Measurements from ENCODE around the gene GATAD2A. TPM values are rescaled to one million over a fixed set of nuclear protein-coding genes. Genes with fewer than 3 reads are reported as not detected.

The GATAD2A gene
- total and polyA plus RNA-seq, 9 of the 15 experiments (the other 6 are each of a cell fraction or from before 2014, with no cell fraction given) = 2.4 to 226 (median 44.2) TPM

DNA sequence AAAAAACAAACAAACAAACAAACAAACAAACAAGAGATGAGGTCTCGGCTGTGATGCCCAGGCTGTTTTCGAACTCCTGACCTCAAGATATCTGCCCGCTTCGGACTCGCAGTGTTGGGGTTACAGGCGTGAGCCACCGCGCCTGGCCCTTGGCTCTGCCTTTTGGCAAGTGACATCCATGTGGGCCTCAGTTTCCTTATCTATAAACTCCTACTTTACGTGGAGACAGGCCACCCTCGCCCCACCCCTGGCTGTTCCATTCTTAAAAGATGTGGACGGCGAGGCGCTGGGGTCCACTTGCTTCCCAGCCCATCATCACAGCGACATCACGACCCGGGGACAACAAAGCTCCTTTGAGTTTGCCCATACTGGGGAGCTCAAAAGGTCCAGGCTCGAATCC lies 108.2 kb downstream of the GATAD2A start (continued):
- TF ChIP-seq, protein P1, sequence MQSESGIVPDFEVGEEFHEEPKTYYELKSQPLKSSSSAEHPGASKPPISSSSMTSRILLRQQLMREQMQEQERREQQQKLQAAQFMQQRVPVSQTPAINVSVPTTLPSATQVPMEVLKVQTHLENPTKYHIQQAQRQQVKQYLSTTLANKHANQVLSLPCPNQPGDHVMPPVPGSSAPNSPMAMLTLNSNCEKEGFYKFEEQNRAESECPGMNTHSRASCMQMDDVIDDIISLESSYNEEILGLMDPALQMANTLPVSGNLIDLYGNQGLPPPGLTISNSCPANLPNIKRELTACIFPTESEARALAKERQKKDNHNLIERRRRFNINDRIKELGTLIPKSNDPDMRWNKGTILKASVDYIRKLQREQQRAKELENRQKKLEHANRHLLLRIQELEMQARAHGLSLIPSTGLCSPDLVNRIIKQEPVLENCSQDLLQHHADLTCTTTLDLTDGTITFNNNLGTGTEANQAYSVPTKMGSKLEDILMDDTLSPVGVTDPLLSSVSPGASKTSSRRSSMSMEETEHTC (IDR thresholded peaks at IDR 0.05) = no peak
- no peak for TF ChIP-seq PPARD (CRISPR knock-in tag; IDR thresholded peaks at IDR 0.05)
- no peak for TF ChIP-seq FOS (IDR thresholded peaks at IDR 0.05; ENCODE audit: extremely low read depth, insufficient read length)
- TF ChIP-seq RAD21 (CRISPR knock-in tag; conservative IDR thresholded peaks at IDR 0.05 in 1 of 2, IDR thresholded peaks at IDR 0.05 in 1 of 2) = no peak
- TF ChIP-seq CREM (IDR thresholded peaks at IDR 0.05; ENCODE audit: low read depth) = no peak
- TF ChIP-seq TAF7 (tag; IDR thresholded peaks at IDR 0.05) = no peak
- TF ChIP-seq DMBX1 (CRISPR knock-in tag; IDR thresholded peaks at IDR 0.05; ENCODE audit: borderline replicate concordance) = no peak
- TF ChIP-seq EZH2 (IDR thresholded peaks at IDR 0.05; ENCODE audit: borderline replicate concordance, low read depth, low read length) = no peak

DNA sequence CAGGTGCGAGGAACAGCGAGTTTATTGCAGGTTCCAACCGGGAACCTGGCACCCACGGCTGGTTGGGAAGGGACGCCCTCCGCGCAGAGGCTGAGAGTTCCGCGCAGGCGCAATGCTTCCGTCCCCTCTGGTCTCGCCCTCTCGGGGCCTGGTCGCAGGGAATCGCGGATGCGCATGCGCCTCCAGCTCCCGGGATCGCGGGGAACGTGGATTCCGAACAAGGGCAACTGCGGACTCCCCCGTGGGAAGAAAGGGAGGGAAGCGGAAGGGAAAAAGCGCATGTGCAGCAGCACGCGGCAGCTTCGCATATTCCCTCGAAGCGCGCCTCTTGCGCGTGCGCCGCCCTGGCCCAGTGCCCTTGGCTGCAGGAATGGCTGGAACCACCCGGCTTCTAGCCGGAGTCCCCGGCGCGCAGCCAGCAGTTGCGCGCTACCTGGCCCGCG lies 108.8 kb downstream of the GATAD2A start:
- no peak overlapping the region for H3K4me3 ChIP-seq
- no peaks in the 10 kb centered on the region; the same call in none of the 2 replicates for H3K9me3 ChIP-seq (replicated peaks; ENCODE audit: control insufficient read depth, insufficient read depth, low read depth, low read length)
- H3K9ac ChIP-seq (ENCODE audit: insufficient read depth in 1 of 2, low read depth in 2 of 2, low read length in 2 of 2) = no peak overlapping the region
- ChIA-PET POLR2A (interaction anchor here (0.6 kb wide), 1 partner anchor 201 kb away, joined by 3 read pairs; no protein-coding TSS in a partner anchor), CTCF (ENCODE audit: low intra/inter-chr PET ratio) (no interaction called here)
- BruUV-seq (replicated peaks) = no TSS peak
- H4K20me1 ChIP-seq (replicated peaks; ENCODE audit: control insufficient read depth, insufficient read depth, low read length) = 0 out of 2 replicates have a peak, but pooled peaks cover 2% of the 10 kb centered on the region
- no peak for DNase-seq (ENCODE audit: extremely low read depth in 1 of 4, low spot score in 3 of 4)
- in situ Hi-C loops (cut with MboI) = no loop called here
- TF ChIP-seq BRD4 (IDR thresholded peaks at IDR 0.05) = no peak
- peak; percentile 87 for TF ChIP-seq ZBTB33 (CRISPR knock-in tag; IDR thresholded peaks at IDR 0.05)
- 99% methylated on average over 14 of the region's 46 CpGs for WGBS (ENCODE audit: insufficient coverage, low coverage, missing lambda C conversion rate)
- H3K4me2 ChIP-seq (ENCODE audit: insufficient read depth, low read length) = no peak overlapping the region
- no peak overlapping the region for H2AFZ ChIP-seq (ENCODE audit: low read depth, low read length)
- no peaks in the 10 kb centered on the region for H3K9me1 ChIP-seq (ENCODE audit: control insufficient read depth, insufficient read depth, low read length)
- peaks cover 35% of the 10 kb centered on the region for H3K79me2 ChIP-seq (ENCODE audit: control insufficient read depth, insufficient read depth, low read length)
- H3K27me3 ChIP-seq (ENCODE audit: control insufficient read depth in 2 of 2, insufficient read depth in 2 of 2, low read length in 2 of 2) = no peaks in the 10 kb centered on the region
- no peak for ATAC-seq
- peaks cover 4 to 29% of the 10 kb centered on the region in 2 experiments; a peak in 4 of 5 replicates for H3K4me1 ChIP-seq (replicated peaks in 1 of 2; ENCODE audit: control insufficient read depth in 2 of 2, insufficient read depth in 2 of 2, low read length in 2 of 2)
- no peak overlapping the region for H3K27ac ChIP-seq (ENCODE audit: extremely low read depth, low read depth, low read length)
- intact Hi-C loops (cut with micrococcal nuclease) = no loop called here
- FAIRE-seq = no peak
- H3K36me3 ChIP-seq (ENCODE audit: control insufficient read depth, insufficient read depth, low read length) = peaks cover 8% of the 10 kb centered on the region
